Small intestine (tissue), 7 donors: ENCODE data around the gene PDE1C. TPM values are rescaled to one million over a fixed set of nuclear protein-coding genes. Genes with fewer than 3 reads are reported as not detected.

ENCODE experiments used
- DNase-seq, 2 donors: peaks; one replicate each; pipeline versions ENCODE4 v3.0.0 to v3.0.0-alpha.2; 2013
- FAIRE-seq: peaks from 2 replicates; lab custom pipeline; 2012; peaks lifted over from hg19 to GRCh38; lab: Jason Lieb, UNC
- H3K27ac ChIP-seq, 3 donors: one replicate each; pipeline ENCODE4 v1.5.1; 2013; ENCODE audit warnings: low read length in 2 of 3, mild to moderate bottlenecking in 2 of 3, control low read depth in 1 of 3, inconsistent platforms in 1 of 3, low read depth in 1 of 3, moderate library complexity in 1 of 3
- H3K27me3 ChIP-seq, 3 donors: one replicate each; pipeline ENCODE4 v1.6.1; 2013; ENCODE audit warnings: low read length in 3 of 3, inconsistent platforms in 1 of 3; ENCODE audit not compliant: control insufficient read depth in 3 of 3, insufficient read depth in 3 of 3
- H3K36me3 ChIP-seq, 3 donors: one replicate each; pipeline ENCODE4 v1.6.1; 2013; ENCODE audit warnings: low read length in 3 of 3, inconsistent platforms in 1 of 3, low read depth in 1 of 3, mild to moderate bottlenecking in 1 of 3, moderate library complexity in 1 of 3; ENCODE audit not compliant: control insufficient read depth in 3 of 3, insufficient read depth in 2 of 3
- H3K4me1 ChIP-seq, 3 donors: one replicate each; pipeline ENCODE4 v1.6.1; 2013; ENCODE audit warnings: low read length in 2 of 3, inconsistent platforms in 1 of 3, low read depth in 1 of 3, mild to moderate bottlenecking in 1 of 3, moderate library complexity in 1 of 3; ENCODE audit not compliant: control insufficient read depth in 3 of 3, insufficient read depth in 2 of 3
- H3K4me3 ChIP-seq, 3 donors: one replicate each; pipeline ENCODE4 v1.5.1; 2013; ENCODE audit warnings: low read length in 3 of 3, control low read depth in 1 of 3, inconsistent platforms in 1 of 3, low read depth in 1 of 3, mild to moderate bottlenecking in 1 of 3, moderate library complexity in 1 of 3
- H3K9me3 ChIP-seq, 2 donors: one replicate each; pipeline ENCODE4 v1.6.1; 2013; ENCODE audit warnings: low read depth in 1 of 2, low read length in 1 of 2; ENCODE audit not compliant: control insufficient read depth in 2 of 2, insufficient read depth in 1 of 2
- WGBS, 3 donors: extraction: QIAGEN DNeasy Blood & Tissue Kit; methylation state at CpG; one replicate each; pipeline ENCODE4 v1.1.7; 2013; 5-methylcytosine and 5-hydroxymethylcytosine counted together
- polyA plus RNA-seq, 4 donors: library from polyadenylated mRNA; stranded (reverse) in 3 of 4; unstranded in 1 of 4; fragments of 200-250 nt in 3 of 4; fragments of 120-200 nt in 1 of 4; gene quantifications; one replicate each; pipeline versions ENCODE4 v1.2.1 to v1.2.3, GENCODE V29; 2013
- donor health status: healthy with polysubstance abuse.
- donor health status: control.
- donor health status: control.
- donor health status: Bipolar disorder and iron deficiency.
- donor health status: healthy.

The PDE1C gene
- polyA plus RNA-seq, 4 donors, result 0.22 to 1.8 (median 0.66) TPM

- H3K27me3 ChIP-seq, result no peaks in the 10 kb centered on the region
- no peak overlapping the region for H3K27ac ChIP-seq
- FAIRE-seq (no peak), DNase-seq (no peak)
- H3K9me3 ChIP-seq, result no peaks in the 10 kb centered on the region
- 93 to 98% (median 96%) methylated on average over 2 of the region's 2 CpGs for WGBS, 3 donors
- no peak overlapping the region for H3K4me3 ChIP-seq
- no peaks in the 10 kb centered on the region for H3K4me1 ChIP-seq
- H3K36me3 ChIP-seq, result no peaks in the 10 kb centered on the region
These were observed 212.2 kb downstream of the PDE1C start for GRCh38 chr7:31858055-31858454.

- Histone ChIP-seq H3K27me3 (no peaks in the 10 kb centered on the region), H3K36me3 (no peaks in the 10 kb centered on the region), H3K4me3 (no peak overlapping the region), H3K4me1 (no peaks in the 10 kb centered on the region), H3K9me3 (no peaks in the 10 kb centered on the region), H3K27ac (no peak overlapping the region)
- FAIRE-seq (no peak), DNase-seq (no peak)
- 63 to 79% (median 70%) methylated on average over 2 of the region's 2 CpGs for WGBS, 3 donors
These were observed 213.0 kb downstream of the PDE1C start for GRCh38 chr7:31857172-31857571.

- Histone ChIP-seq H3K4me3 (no peak overlapping the region), H3K27ac (no peak overlapping the region), H3K27me3 (no peaks in the 10 kb centered on the region), H3K9me3 (no peaks in the 10 kb centered on the region), H3K36me3 (no peaks in the 10 kb centered on the region), H3K4me1 (no peaks in the 10 kb centered on the region)
- 17 to 47% (median 41%) methylated on average over 4 of the region's 4 CpGs for WGBS, 3 donors
- DNase-seq (peak in 1 of 2 donors; percentile 66), FAIRE-seq (no peak)
These were observed 213.9 kb downstream of the PDE1C start for GRCh38 chr7:31856337-31856736.

- H3K4me3 ChIP-seq, result no peak overlapping the region
- no peak overlapping the region for H3K27ac ChIP-seq
- no peaks in the 10 kb centered on the region for H3K27me3 ChIP-seq
- no peaks in the 10 kb centered on the region for H3K9me3 ChIP-seq
- 10 to 32% (median 29%) methylated on average over 1 of the region's 1 CpG for WGBS, 3 donors
- peak; percentile 90 for FAIRE-seq
- no peaks in the 10 kb centered on the region for H3K4me1 ChIP-seq
- no peaks in the 10 kb centered on the region for H3K36me3 ChIP-seq
- DNase-seq, result no peak
These were observed 214.7 kb downstream of the PDE1C start for GRCh38 chr7:31855530-31855929.

- H3K4me3 ChIP-seq, result no peak overlapping the region
- H3K36me3 ChIP-seq, result no peaks in the 10 kb centered on the region
- no peaks in the 10 kb centered on the region for H3K9me3 ChIP-seq
- no peaks in the 10 kb centered on the region for H3K4me1 ChIP-seq
- WGBS, 3 donors, result 85 to 95% (median 88%) methylated on average over 5 of the region's 5 CpGs
- H3K27me3 ChIP-seq, result no peaks in the 10 kb centered on the region
- no peak for DNase-seq
- FAIRE-seq, result no peak
- no peak overlapping the region for H3K27ac ChIP-seq
These were observed 216.8 kb downstream of the PDE1C start for GRCh38 chr7:31853380-31853779.

GRCh38 chr7:31852462-31852861, 217.7 kb downstream of the PDE1C start:
- Histone ChIP-seq H3K36me3 (no peaks in the 10 kb centered on the region), H3K27me3 (no peaks in the 10 kb centered on the region), H3K9me3 (no peaks in the 10 kb centered on the region), H3K4me1 (no peaks in the 10 kb centered on the region), H3K4me3 (no peak overlapping the region), H3K27ac (no peak overlapping the region)
- WGBS, 3 donors, result 55 to 74% (median 63%) methylated on average over 2 of the region's 2 CpGs
- DNase-seq, result peak in 1 of 2 donors; percentile 9
- no peak for FAIRE-seq

GRCh38 chr7:31851119-31851518, 219.1 kb downstream of the PDE1C start:
- H3K9me3 ChIP-seq, result no peaks in the 10 kb centered on the region
- H3K36me3 ChIP-seq, result no peaks in the 10 kb centered on the region
- FAIRE-seq (no peak), DNase-seq (no peak)
- H3K4me3 ChIP-seq, result no peak overlapping the region
- no peaks in the 10 kb centered on the region for H3K4me1 ChIP-seq
- H3K27me3 ChIP-seq, result no peaks in the 10 kb centered on the region
- no peak overlapping the region for H3K27ac ChIP-seq
- 67 to 77% (median 74%) methylated on average over 2 of the region's 2 CpGs for WGBS, 3 donors

- no peak overlapping the region for H3K27ac ChIP-seq
- H3K9me3 ChIP-seq, result peaks cover 0 to 1% of the 10 kb centered on the region in 2 donors
- H3K4me1 ChIP-seq, result no peaks in the 10 kb centered on the region
- H3K4me3 ChIP-seq, result no peak overlapping the region
- FAIRE-seq (no peak), DNase-seq (no peak)
- 66 to 85% (median 74%) methylated on average over 4 of the region's 4 CpGs for WGBS, 3 donors
- H3K36me3 ChIP-seq, result no peaks in the 10 kb centered on the region
- H3K27me3 ChIP-seq, result no peaks in the 10 kb centered on the region
These were observed 219.6 kb downstream of the PDE1C start for GRCh38 chr7:31850601-31851000.

GRCh38 chr7:31850066-31850465, 220.1 kb downstream of the PDE1C start:
- no peaks in the 10 kb centered on the region for H3K36me3 ChIP-seq
- no peaks in the 10 kb centered on the region for H3K27me3 ChIP-seq
- H3K4me3 ChIP-seq, result no peak overlapping the region
- DNase-seq, result no peak
- FAIRE-seq, result no peak
- peaks cover 0 to 5% of the 10 kb centered on the region in 2 donors for H3K9me3 ChIP-seq
- no peak overlapping the region for H3K27ac ChIP-seq
- no peaks in the 10 kb centered on the region for H3K4me1 ChIP-seq
- 73 to 86% (median 79%) methylated on average over 5 of the region's 5 CpGs for WGBS, 3 donors
